K562 (cell line): Measurements from ENCODE around the gene FA2H. TPM values are rescaled to one million over a fixed set of nuclear protein-coding genes. Genes with fewer than 3 reads are reported as not detected.

ENCODE experiments used
- BRF2 ChIP-seq: IDR thresholded peaks from 3 replicates; pipeline ENCODE4 v1.6.1; 2011; ENCODE audit warnings: borderline replicate concordance, mild to moderate bottlenecking; ENCODE audit not compliant: insufficient read length, insufficient read depth
- GTF2E2 ChIP-seq: fragments of 200-800 bp; sonication (Bioruptor generic); IDR thresholded peaks from 2 replicates; pipeline ENCODE4 v1.6.1; 2016; ENCODE audit warnings: missing genetic modification characterization, missing compliant biosample characterization
- HDAC1 ChIP-seq, 2 experiments: fragments of 450-650 bp; IDR thresholded peaks; 2 replicates each; pipeline ENCODE4 v1.6.1; 2016 to 2017; ENCODE audit warnings: inconsistent platforms in 1 of 2, mild to moderate bottlenecking in 1 of 2, moderate library complexity in 1 of 2
- HNRNPK ChIP-seq: fragments of 200-400 bp; formaldehyde crosslinking; IDR thresholded peaks from one replicate; pipeline ENCODE4 v1.6.1; 2018; ENCODE audit warnings: mild to moderate bottlenecking, low read depth, low read length; ENCODE audit not compliant: poor library complexity, severe bottlenecking
- HNRNPL ChIP-seq: fragments of 200-400 bp; formaldehyde crosslinking; IDR thresholded peaks from 2 replicates; pipeline ENCODE4 v1.6.1; 2017; ENCODE audit warnings: low read depth, mild to moderate bottlenecking, low read length
- HNRNPUL1 ChIP-seq: fragments of 200-400 bp; formaldehyde crosslinking; IDR thresholded peaks from 2 replicates; pipeline ENCODE4 v1.6.1; 2017; ENCODE audit warnings: low read length
- MTA3 ChIP-seq: fragments of 450-650 bp; formaldehyde crosslinking; IDR thresholded peaks from 2 replicates; pipeline ENCODE4 v1.6.1; 2017; ENCODE audit warnings: mild to moderate bottlenecking, borderline replicate concordance
- NR4A1 ChIP-seq, 2 experiments: fragments of 250-450 bp in 1 of 2; fragments of 450-650 bp in 1 of 2; sonication (Bioruptor Pico) in 1 of 2; IDR thresholded peaks; 2 replicates each; pipeline versions ENCODE4 v1.4.0 to v1.6.1; 2016 to 2020; ENCODE audit warnings: mild to moderate bottlenecking in 2 of 2, missing compliant biosample characterization in 1 of 2, missing genetic modification characterization in 1 of 2, moderate library complexity in 1 of 2
- PYGO2 ChIP-seq: fragments of 450-650 bp; IDR thresholded peaks from 2 replicates; pipeline ENCODE4 v1.6.1; 2016; ENCODE audit warnings: mild to moderate bottlenecking, missing genetic modification characterization, moderate library complexity, missing compliant biosample characterization
- RBM34 ChIP-seq: fragments of 200-400 bp; formaldehyde crosslinking; IDR thresholded peaks from 2 replicates; pipeline ENCODE4 v1.6.1; 2018; ENCODE audit warnings: low read length, borderline replicate concordance; ENCODE audit not compliant: insufficient read depth
- RERE ChIP-seq: sonication (generic); formaldehyde crosslinking; IDR thresholded peaks from 2 replicates; pipeline ENCODE4 v1.8.0; 2023; ENCODE audit warnings: missing genetic modification reagents, mild to moderate bottlenecking, borderline replicate concordance
- STAT5A ChIP-seq: IDR thresholded peaks from 2 replicates; pipeline ENCODE4 v1.6.1; 2012; ENCODE audit warnings: low read length, inconsistent platforms, borderline replicate concordance
- TAF7 ChIP-seq: fragments of 450-650 bp; IDR thresholded peaks from 2 replicates; pipeline ENCODE4 v1.6.1; 2016; ENCODE audit warnings: missing genetic modification characterization, missing compliant biosample characterization
- TAF9B ChIP-seq: fragments of 450-650 bp; IDR thresholded peaks from 2 replicates; pipeline ENCODE4 v1.6.1; 2018; ENCODE audit warnings: mild to moderate bottlenecking; ENCODE audit not compliant: partially characterized antibody
- ZBTB1 ChIP-seq: sonication (generic); formaldehyde crosslinking; IDR thresholded peaks from 2 replicates; pipeline ENCODE4 v1.8.1; 2023; ENCODE audit warnings: missing genetic modification reagents, low read depth, mild to moderate bottlenecking, borderline replicate concordance
- ZKSCAN1 ChIP-seq: fragments of 150-350 bp; IDR thresholded peaks from 2 replicates; pipeline ENCODE4 v1.6.1; 2016; ENCODE audit warnings: low read depth, low read length
- ZKSCAN3 ChIP-seq: fragments of 250-450 bp; sonication (Bioruptor Pico); IDR thresholded peaks from 2 replicates; pipeline ENCODE4 v1.4.0; 2020
- ZNF24 ChIP-seq: fragments of 450-650 bp; IDR thresholded peaks from 2 replicates; pipeline ENCODE4 v1.6.1; 2016
- ZNF316 ChIP-seq: fragments of 450-650 bp; IDR thresholded peaks from 2 replicates; pipeline ENCODE4 v1.6.1; 2016
- ZNF41 ChIP-seq: fragments of 250-450 bp; sonication (Bioruptor Pico); conservative IDR thresholded peaks from 2 replicates; pipeline ENCODE4 v1.4.0; 2020; ENCODE audit warnings: mild to moderate bottlenecking
- ZNF696 ChIP-seq: fragments of 250-450 bp; sonication (Bioruptor Pico); conservative IDR thresholded peaks from 2 replicates; pipeline ENCODE4 v1.4.0; 2020; ENCODE audit warnings: mild to moderate bottlenecking, moderate library complexity
- ZNF717 ChIP-seq: fragments of 250-450 bp; sonication (Bioruptor Pico); IDR thresholded peaks from 2 replicates; pipeline ENCODE4 v1.5.0; 2021
- polyA plus RNA-seq, 8 experiments: library from polyadenylated mRNA; depleted of rRNA in 4 of 8; stranded (reverse) in 5 of 8; unstranded in 3 of 8; fragments of >200 nt; fragmentation: Nextera tagmentation in 2 of 8; fragmentation: Illumina TruSeq in 1 of 8; extraction: Ambion mirVana in 2 of 8; extraction: Trizol in 1 of 8; gene quantifications; 2 replicates each; pipeline versions ENCODE4 v1.2.1 to v1.2.3, GENCODE V29; 2011 to 2014; ENCODE audit warnings: inconsistent platforms in 1 of 8, missing spikeins in 1 of 8
- total RNA-seq, 7 experiments: library from RNA; depleted of rRNA in 6 of 7; stranded (reverse); fragments of >200 nt in 6 of 7; fragmentation: Illumina TruSeq in 2 of 7; extraction: Trizol in 2 of 7; gene quantifications; 2 replicates each; pipeline versions ENCODE4 v1.2.1 to v1.2.3, GENCODE V29; 2011 to 2021; ENCODE audit warnings: low replicate concordance in 1 of 7
- TF ChIP-seq, protein P1 (sequence below): fragments of 250-450 bp; sonication (Bioruptor Pico); IDR thresholded peaks from 2 replicates; pipeline ENCODE4 v1.8.0; 2021; ENCODE audit warnings: moderate library complexity, mild to moderate bottlenecking, inconsistent platforms

Gene FA2H
- total and polyA plus RNA-seq, 9 of the 15 experiments (the other 6 are each of a cell fraction or from before 2014, with no cell fraction given), result not detected

- TF ChIP-seq HDAC1 (IDR thresholded peaks at IDR 0.05) (no peak), TAF7 (tag) (0 out of 2 replicates have a peak, but pooled peaks have one; percentile 6), HNRNPK (no peak), RBM34 (no peak), BRF2 (no peak), ZKSCAN1 (no peak), NR4A1 (CRISPR knock-in tag; IDR thresholded peaks at IDR 0.05) (no peak), NR4A1 (tag; IDR thresholded peaks at IDR 0.05) (no peak), ZNF41 (CRISPR knock-in tag) (no peak), STAT5A (no peak), GTF2E2 (tag) (0 out of 2 replicates have a peak, but pooled peaks have one; percentile 57), TAF9B (no peak), ZNF24 (no peak), RERE (CRISPR knock-in tag) (no peak), ZBTB1 (CRISPR knock-in tag) (no peak), MTA3 (0 out of 2 replicates have a peak, but pooled peaks have one; percentile 49), HNRNPL (0 out of 2 replicates have a peak, but pooled peaks have one; percentile 60), ZNF717 (CRISPR knock-in tag) (0 out of 2 replicates have a peak, but pooled peaks have one; percentile 22), ZKSCAN3 (CRISPR knock-in tag) (no peak), HNRNPUL1 (no peak), ZNF316 (peak; percentile 15; the same call in 1 of the 2 replicates), ZNF696 (CRISPR knock-in tag) (no peak), PYGO2 (tag) (no peak)
- TF ChIP-seq, protein P1, sequence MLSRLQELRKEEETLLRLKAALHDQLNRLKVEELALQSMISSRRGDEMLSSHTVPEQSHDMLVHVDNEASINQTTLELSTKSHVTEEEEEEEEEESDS (CRISPR knock-in tag), result no peak
Measured at GRCh38 chr16:74700438-74701225, 74.0 kb downstream of the FA2H start, which contains the start of gene MLKL (continued).
